ENCODE measurements around the gene MADCAM1.

MADCAM1 gene

DNA sequence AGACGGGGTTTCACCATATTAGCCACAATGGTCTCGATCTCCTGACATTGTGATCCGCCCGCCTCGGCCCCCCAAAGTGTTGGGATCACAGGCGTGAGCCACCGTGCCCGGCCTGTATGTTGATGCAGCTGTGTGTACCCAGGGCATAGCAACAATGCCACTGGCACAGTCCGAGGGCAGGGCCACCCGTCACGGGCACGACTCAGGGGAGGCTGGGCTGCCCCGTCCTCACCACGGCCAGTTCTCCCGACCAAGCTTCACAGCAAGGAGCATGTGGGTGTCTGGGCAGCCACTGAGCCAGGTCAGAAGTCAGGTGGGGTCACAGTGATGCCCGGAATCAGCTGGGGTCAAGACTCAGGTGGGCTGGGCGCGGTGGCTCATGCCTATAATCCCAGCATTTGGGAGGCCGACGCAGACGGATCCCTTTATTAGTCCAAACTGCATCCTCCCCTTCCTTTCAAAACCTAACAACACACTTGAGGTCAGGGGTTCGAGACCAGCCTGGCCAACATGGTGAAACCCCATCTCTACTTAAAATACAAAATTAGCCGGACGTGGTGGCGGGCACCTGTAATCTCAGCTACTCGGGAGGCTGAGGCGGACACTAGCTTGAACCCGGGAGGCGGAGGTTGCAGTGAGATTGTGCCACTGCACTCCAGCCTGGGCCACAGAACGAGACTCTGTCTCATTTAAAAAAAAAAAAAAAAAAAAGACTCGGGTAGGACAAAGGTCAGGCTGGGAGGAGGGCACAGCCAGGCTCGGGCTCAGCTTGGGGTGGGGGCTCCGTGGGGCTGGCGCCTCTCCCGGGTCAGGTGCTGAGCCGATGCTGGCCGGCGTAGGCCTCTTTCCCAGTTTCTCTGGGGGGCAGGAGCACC lies 34.1 kb downstream of the MADCAM1 start:
- Histone ChIP-seq H3K4me3 (ENCODE audit: low read depth, low read length) (peak overlapping the region; percentile 65), H3K27me3 (peaks cover 5% of the 10 kb centered on the region; the same call in 1 of the 2 replicates), H3K9me3 (no peaks in the 10 kb centered on the region), H3K36me3 (peaks cover 7% of the 10 kb centered on the region), H3K4me1 (peaks cover 3% of the 10 kb centered on the region)
- DNase-seq: no peak
- TF ChIP-seq, protein P1, sequence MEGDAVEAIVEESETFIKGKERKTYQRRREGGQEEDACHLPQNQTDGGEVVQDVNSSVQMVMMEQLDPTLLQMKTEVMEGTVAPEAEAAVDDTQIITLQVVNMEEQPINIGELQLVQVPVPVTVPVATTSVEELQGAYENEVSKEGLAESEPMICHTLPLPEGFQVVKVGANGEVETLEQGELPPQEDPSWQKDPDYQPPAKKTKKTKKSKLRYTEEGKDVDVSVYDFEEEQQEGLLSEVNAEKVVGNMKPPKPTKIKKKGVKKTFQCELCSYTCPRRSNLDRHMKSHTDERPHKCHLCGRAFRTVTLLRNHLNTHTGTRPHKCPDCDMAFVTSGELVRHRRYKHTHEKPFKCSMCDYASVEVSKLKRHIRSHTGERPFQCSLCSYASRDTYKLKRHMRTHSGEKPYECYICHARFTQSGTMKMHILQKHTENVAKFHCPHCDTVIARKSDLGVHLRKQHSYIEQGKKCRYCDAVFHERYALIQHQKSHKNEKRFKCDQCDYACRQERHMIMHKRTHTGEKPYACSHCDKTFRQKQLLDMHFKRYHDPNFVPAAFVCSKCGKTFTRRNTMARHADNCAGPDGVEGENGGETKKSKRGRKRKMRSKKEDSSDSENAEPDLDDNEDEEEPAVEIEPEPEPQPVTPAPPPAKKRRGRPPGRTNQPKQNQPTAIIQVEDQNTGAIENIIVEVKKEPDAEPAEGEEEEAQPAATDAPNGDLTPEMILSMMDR (IDR thresholded peaks at IDR 0.05; ENCODE audit: low read depth, low read length): no peak

DNA sequence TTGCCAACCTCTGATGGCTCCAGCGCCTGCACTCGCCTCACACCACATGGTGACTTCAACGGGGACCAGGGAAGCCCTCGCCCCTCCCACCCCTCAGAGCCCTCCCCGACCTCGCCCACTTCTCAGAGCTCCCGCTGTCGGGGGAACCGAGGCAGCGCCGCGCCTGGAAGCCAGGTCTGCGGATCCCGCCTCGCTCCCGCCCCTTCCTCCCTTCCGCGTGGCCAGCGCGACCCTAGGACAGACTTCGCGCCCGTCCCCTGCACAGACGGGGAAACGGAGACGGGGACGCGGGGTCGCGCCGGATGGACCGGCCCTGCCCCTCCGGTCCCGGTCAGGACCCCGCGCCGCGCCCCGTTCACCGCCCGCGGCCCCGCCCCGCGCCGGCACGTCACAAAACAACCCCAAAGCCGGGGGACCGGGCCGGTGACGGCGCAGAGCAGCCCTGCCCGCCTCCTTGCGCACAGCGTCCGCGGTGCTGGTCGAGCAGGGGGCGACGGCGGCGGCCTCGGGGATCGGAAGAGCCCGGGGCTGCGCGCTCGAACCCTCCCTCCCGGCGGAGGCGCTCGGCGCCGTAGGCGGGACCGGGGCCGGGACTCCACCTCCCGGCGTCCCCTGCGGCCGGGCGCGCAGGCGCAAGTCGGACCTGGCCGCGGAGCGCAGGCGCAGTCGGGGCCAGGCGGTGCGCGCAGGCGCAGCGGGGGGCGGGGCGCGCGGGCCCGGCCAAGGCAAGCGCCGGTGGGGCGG lies 34.9 kb downstream of the MADCAM1 start:
- peaks cover 3% of the 10 kb centered on the region; the same call in 1 of the 2 replicates for H3K27me3 ChIP-seq
- peak overlapping the region; percentile 65 for H3K4me3 ChIP-seq (ENCODE audit: low read depth, low read length)
- TF ChIP-seq, protein P1 (IDR thresholded peaks at IDR 0.05; ENCODE audit: low read depth, low read length): no peak
- H3K36me3 ChIP-seq: peaks cover 12% of the 10 kb centered on the region
- H3K4me1 ChIP-seq: peaks cover 3% of the 10 kb centered on the region
- peak; percentile 93 for DNase-seq
- H3K9me3 ChIP-seq: no peaks in the 10 kb centered on the region

DNA sequence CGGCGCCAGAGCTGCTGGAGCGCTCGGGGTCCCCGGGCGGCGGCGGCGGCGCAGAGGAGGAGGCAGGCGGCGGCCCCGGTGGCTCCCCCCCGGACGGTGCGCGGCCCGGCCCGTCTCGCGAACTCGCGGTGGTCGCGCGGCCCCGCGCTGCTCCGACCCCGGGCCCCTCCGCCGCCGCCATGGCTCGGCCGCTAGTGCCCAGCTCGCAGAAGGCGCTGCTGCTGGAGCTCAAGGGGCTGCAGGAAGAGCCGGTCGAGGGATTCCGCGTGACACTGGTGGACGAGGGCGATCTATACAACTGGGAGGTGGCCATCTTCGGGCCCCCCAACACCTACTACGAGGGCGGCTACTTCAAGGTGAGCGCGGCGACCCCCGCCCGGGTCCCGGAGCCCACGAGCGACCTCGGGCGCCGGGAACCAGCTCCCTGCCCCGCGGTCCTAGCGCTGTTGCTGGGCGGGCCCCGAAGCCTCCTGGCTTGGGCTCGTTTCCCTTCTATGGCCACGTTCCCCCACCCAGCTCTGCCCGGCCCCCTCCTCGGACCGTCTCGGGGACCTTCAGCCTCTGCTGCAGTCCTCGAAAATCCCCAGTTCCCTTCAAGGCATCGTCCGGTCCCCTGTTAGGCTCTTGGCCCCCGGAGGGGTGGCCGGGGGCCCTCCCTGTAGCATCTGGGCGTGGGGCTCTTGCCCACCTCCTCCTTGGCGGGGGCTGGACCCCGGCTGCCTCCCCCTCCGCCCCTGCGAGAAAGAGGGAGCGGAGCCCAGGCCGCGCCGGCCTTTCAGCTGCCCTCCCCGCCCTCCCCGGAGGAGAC lies 35.7 kb downstream of the MADCAM1 start, which contains the start of gene CDC34:
CDC34 (plus strand) TSS at position 8 of the 808 bp plus-strand sequence; CDS start at position 180, 172 bp downstream.
- no peaks in the 10 kb centered on the region for H3K9me3 ChIP-seq
- H3K4me3 ChIP-seq (ENCODE audit: low read depth, low read length): peak within 1 kb of the TSS; percentile 94
- H3K36me3 ChIP-seq: peaks cover 20% of the 10 kb centered on the region
- no peak for DNase-seq
- 0 out of 2 replicates have a peak, but pooled peaks cover 2% of the 10 kb centered on the region for H3K27me3 ChIP-seq
- TF ChIP-seq, protein P1 (IDR thresholded peaks at IDR 0.05; ENCODE audit: low read depth, low read length): no peak
- peaks cover 3% of the 10 kb centered on the region for H3K4me1 ChIP-seq

DNA sequence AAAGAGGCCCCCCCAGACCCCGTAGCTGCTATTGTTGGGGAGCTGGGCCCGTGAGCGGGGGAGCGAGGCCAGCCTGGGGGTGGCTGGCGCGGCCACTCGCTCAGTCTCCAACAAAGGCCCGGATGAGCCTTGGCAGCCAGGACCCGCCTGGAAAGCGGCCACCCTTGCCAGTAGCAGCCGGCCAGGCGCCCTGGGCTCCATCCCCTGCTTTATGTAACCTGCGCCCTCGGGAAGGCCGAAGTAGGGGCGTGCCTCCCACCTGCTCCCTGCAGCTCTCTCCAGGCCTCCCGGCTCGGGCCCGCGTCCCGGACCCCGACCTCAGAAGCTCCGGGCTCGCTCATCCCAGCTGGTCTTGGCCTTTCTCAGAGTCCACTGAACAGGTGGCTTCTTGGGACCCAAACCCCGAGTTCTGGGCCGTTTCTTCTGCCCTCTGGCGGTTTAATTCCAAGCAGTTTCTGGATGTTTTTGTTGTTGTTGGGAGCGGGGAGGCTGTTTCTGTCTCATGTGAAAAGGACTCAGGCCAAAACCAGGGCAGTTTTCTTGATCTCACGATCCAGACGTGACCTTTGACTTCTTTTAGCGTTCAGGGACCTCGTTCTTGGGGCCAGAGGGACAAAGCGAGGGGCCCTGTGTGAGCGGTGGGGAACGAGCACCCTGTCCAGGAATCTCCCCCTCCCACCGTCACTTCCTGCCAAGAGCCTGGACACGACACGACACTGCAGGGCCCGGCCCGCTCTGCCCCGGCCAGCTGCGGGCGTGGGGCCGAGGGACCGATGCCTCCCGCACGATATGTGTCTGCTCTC lies 36.5 kb downstream of the MADCAM1 start:
- H3K4me1 ChIP-seq: peaks cover 3% of the 10 kb centered on the region
- peak overlapping the region; percentile 94 for H3K4me3 ChIP-seq (ENCODE audit: low read depth, low read length)
- H3K27me3 ChIP-seq: 0 out of 2 replicates have a peak, but pooled peaks cover 2% of the 10 kb centered on the region
- peak; percentile 70 for DNase-seq
- TF ChIP-seq, protein P1 (IDR thresholded peaks at IDR 0.05; ENCODE audit: low read depth, low read length): peak; percentile 60
- H3K36me3 ChIP-seq: peaks cover 22% of the 10 kb centered on the region
- no peaks in the 10 kb centered on the region for H3K9me3 ChIP-seq

DNA sequence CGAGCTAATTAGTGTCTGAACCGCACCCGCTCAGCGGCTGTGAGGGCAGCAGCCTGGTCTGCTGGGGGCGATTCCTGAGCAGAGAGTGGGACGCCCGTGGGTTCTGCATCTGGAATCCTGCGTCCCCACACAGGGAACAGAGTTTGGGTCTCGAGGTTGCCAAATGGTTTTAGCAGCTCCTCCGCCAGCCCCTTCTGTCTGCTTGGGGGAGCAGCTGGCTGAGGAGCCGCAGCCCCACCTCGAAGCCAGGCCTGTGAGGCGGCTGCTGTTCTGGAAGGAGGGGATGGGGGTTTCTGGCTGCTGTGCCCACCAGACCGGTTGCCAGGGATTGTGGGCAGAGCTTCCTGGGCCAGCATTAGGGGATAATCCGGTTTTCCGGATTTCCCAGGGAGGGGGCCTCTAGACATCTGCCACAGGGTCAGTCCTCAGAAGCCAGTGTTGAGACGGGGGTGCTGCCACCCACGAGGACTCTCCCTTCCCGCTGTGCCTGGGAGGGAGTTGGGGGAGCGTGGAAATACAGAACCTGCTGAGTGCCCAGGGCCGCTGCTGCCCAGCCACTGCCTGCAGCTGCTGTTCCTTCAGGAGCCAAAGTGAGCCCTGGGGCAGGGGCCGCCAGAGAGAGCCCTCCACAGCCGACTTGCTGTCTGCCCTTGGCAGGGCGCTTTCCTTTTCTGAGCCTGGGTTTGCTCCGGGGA lies 37.2 kb downstream of the MADCAM1 start:
- TF ChIP-seq, protein P1 (IDR thresholded peaks at IDR 0.05; ENCODE audit: low read depth, low read length): no peak

More for the DNA sequence above, 37.2 kb downstream of the MADCAM1 start:
- H3K9me3 ChIP-seq: no peaks in the 10 kb centered on the region
- H3K4me1 ChIP-seq: peaks cover 3% of the 10 kb centered on the region
- DNase-seq: peak; percentile 27
- peaks cover 22% of the 10 kb centered on the region for H3K36me3 ChIP-seq
- peak overlapping the region; percentile 94 for H3K4me3 ChIP-seq (ENCODE audit: low read depth, low read length)
- H3K27me3 ChIP-seq: 0 out of 2 replicates have a peak, but pooled peaks cover 2% of the 10 kb centered on the region
